Hepatocyte (in vitro differentiated cells): ENCODE data around the gene ACER1. TPM values are rescaled to one million over a fixed set of nuclear protein-coding genes. Genes with fewer than 3 reads are reported as not detected.

ENCODE experiments used
- DNase-seq: peaks from one replicate; pipeline ENCODE4 v3.0.0-alpha.2; 2016; ENCODE audit warnings: low spot score
- H2AFZ ChIP-seq: fragments of 200-600 bp; sonication (generic); 2 replicates; pipeline ENCODE4 v1.6.0; 2016; ENCODE audit warnings: antibody characterized with exemption, mild to moderate bottlenecking
- H3K27ac ChIP-seq: fragments of 200-600 bp; sonication (generic); 2 replicates; pipeline ENCODE4 v1.5.1; 2016; ENCODE audit warnings: mild to moderate bottlenecking
- H3K27me3 ChIP-seq: fragments of 200-600 bp; sonication (generic); 2 replicates; pipeline ENCODE4 v1.6.1; 2016
- H3K36me3 ChIP-seq: fragments of 200-600 bp; sonication (generic); replicated peaks from 2 replicates; pipeline ENCODE4 v1.5.1; 2016; ENCODE audit warnings: low read depth; ENCODE audit not compliant: insufficient read depth
- H3K4me1 ChIP-seq: fragments of 200-600 bp; sonication (generic); 2 replicates; pipeline ENCODE4 v1.5.1; 2016; ENCODE audit warnings: mild to moderate bottlenecking, moderate library complexity; ENCODE audit not compliant: insufficient read depth
- H3K4me2 ChIP-seq: fragments of 200-600 bp; sonication (generic); 2 replicates; pipeline ENCODE4 v1.6.0; 2016
- H3K4me3 ChIP-seq: fragments of 200-600 bp; sonication (generic); 2 replicates; pipeline ENCODE4 v1.5.1; 2016; ENCODE audit warnings: mild to moderate bottlenecking
- H3K79me2 ChIP-seq: fragments of 200-600 bp; sonication (generic); 2 replicates; pipeline ENCODE4 v1.6.0; 2017; ENCODE audit warnings: mild to moderate bottlenecking
- H3K9me2 ChIP-seq: fragments of 200-600 bp; sonication (generic); replicated peaks from 2 replicates; pipeline ENCODE4 v1.6.0; 2017; ENCODE audit warnings: mild to moderate bottlenecking; ENCODE audit not compliant: insufficient read depth
- H3K9me3 ChIP-seq: fragments of 200-600 bp; sonication (generic); 2 replicates; pipeline ENCODE4 v1.5.1; 2016; ENCODE audit warnings: low read depth, mild to moderate bottlenecking
- H4K20me1 ChIP-seq: fragments of 200-600 bp; sonication (generic); 2 replicates; pipeline ENCODE4 v1.6.0; 2016; ENCODE audit warnings: mild to moderate bottlenecking; ENCODE audit not compliant: insufficient read depth, poor library complexity, severe bottlenecking
- CTCF ChIP-seq: fragments of 200-600 bp; sonication (generic); IDR thresholded peaks from 2 replicates; pipeline ENCODE4 v1.5.1; 2016; ENCODE audit warnings: antibody characterized with exemption, mild to moderate bottlenecking; ENCODE audit not compliant: poor library complexity
- EZH2 ChIP-seq: fragments of 200-600 bp; sonication (generic); IDR thresholded peaks from 2 replicates; pipeline ENCODE4 v1.6.1; 2016; ENCODE audit warnings: antibody characterized with exemption, mild to moderate bottlenecking, borderline replicate concordance
- EZH2phosphoT487 ChIP-seq: fragments of 200-600 bp; sonication (generic); IDR thresholded peaks from one replicate; pipeline ENCODE4 v1.6.1; 2018; ENCODE audit warnings: antibody characterized with exemption, mild to moderate bottlenecking, low read depth, moderate library complexity; ENCODE audit not compliant: unreplicated experiment, severe bottlenecking
- WGBS: methylation state at CpG from one replicate; pipeline ENCODE4 v1.1.6; 2016; ENCODE audit warnings: low lambda C conversion rate; ENCODE audit errors: missing lambda C conversion rate; 5-methylcytosine and 5-hydroxymethylcytosine counted together
- polyA plus RNA-seq: library from polyadenylated mRNA; unstranded; fragments of >200 nt; fragmentation: Nextera tagmentation; extraction: Ambion mirVana; gene quantifications from 2 replicates; pipeline ENCODE4 v1.2.1, GENCODE V29; 2016
- total RNA-seq: library from RNA; depleted of rRNA; stranded (reverse); fragments of >200 nt; gene quantifications from 2 replicates; pipeline ENCODE4 v1.2.3, GENCODE V29; 2014

Gene ACER1
- total and polyA plus RNA-seq, 2 experiments from 2014 or later: not detected

DNA sequence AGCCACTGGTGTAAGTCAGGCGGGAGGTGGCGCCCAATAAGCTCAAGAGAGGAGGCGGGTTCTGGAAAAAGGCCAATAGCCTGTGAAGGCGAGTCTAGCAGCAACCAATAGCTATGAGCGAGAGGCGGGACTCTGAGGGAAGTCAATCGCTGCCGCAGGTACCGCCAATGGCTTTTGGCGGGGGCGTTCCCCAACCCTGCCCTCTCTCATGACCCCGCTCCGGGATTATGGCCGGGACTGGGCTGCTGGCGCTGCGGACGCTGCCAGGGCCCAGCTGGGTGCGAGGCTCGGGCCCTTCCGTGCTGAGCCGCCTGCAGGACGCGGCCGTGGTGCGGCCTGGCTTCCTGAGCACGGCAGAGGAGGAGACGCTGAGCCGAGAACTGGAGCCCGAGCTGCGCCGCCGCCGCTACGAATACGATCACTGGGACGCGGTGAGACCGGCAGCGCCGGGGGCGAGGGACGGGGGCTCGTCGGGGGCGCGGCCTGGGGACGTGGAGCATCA lies 39.2 kb upstream of the ACER1 start, which contains the start of gene ALKBH7:
ALKBH7 (plus strand) TSS at position 201 of the 502 bp plus-strand sequence; CDS start at position 228, 27 bp downstream.
- peak within 1 kb of the TSS; percentile 80 for H3K4me2 ChIP-seq
- DNase-seq: peak; percentile 100
- peak within 1 kb of the TSS; percentile 80 for H3K4me3 ChIP-seq
- H3K27ac ChIP-seq: peak within 1 kb of the TSS; percentile 99
- H2AFZ ChIP-seq: peak within 1 kb of the TSS; percentile 72
- no peaks in the 10 kb centered on the region for H3K36me3 ChIP-seq
- H3K9me3 ChIP-seq: no peaks in the 10 kb centered on the region
- WGBS: under 1% methylated on average over 41 of the region's 47 CpGs
- H3K4me1 ChIP-seq: peaks cover 5% of the 10 kb centered on the region
- no peaks in the 10 kb centered on the region for H3K9me2 ChIP-seq
- H4K20me1 ChIP-seq: no peaks in the 10 kb centered on the region
- peaks cover 3% of the 10 kb centered on the region for H3K79me2 ChIP-seq
- TF ChIP-seq EZH2phosphoT487: no peak
- TF ChIP-seq EZH2: no peak
- no peak for TF ChIP-seq CTCF
- H3K27me3 ChIP-seq: no peaks in the 10 kb centered on the region

DNA sequence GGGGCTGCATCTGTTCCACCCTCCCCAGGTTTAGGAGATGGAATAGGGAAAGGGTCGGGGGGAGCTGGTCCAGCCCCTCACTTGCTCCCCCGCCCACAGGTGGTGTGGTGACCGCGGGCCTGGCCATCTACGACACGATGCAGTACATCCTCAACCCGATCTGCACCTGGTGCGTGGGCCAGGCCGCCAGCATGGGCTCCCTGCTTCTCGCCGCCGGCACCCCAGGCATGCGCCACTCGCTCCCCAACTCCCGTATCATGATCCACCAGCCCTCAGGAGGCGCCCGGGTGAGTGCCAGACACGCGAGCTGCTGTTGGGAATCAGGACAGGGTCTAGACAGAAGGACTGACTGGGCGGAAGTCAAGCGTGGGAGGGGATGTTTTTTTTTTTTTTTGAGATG lies 30.9 kb upstream of the ACER1 start:
- Histone ChIP-seq H3K4me2 (no peak overlapping the region), H3K4me1 (peaks cover 6% of the 10 kb centered on the region), H2AFZ (no peak overlapping the region), H3K27me3 (no peaks in the 10 kb centered on the region), H3K27ac (no peak overlapping the region), H4K20me1 (no peaks in the 10 kb centered on the region), H3K9me3 (no peaks in the 10 kb centered on the region), H3K9me2 (no peaks in the 10 kb centered on the region), H3K79me2 (peaks cover 13% of the 10 kb centered on the region), H3K36me3 (no peaks in the 10 kb centered on the region), H3K4me3 (no peak overlapping the region)
- DNase-seq: no peak
- TF ChIP-seq EZH2phosphoT487 (no peak), CTCF (no peak), EZH2 (no peak)
- WGBS: 98% methylated on average over 21 of the region's 21 CpGs

DNA sequence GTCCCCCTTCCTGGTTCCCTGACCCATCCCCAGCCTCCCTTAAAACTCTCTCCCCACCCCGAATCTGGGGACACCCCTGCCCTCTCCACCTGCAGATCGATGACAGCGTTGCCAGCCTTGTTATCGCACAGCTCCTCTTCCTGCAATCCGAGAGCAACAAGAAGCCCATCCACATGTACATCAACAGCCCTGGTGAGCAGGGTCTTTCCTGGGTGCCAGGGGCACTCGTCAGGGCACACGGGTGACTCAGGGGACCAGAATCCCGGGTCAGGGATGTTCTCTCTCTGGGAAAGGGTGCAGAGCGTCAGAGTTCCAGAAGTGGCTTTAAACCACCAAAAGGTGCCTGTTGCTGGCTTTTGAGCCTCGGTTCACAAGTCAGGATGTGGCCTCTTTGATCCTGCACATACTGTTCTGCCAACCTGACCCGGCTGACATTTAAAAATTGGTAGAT lies 29.0 kb upstream of the ACER1 start:
- no peaks in the 10 kb centered on the region for H3K9me3 ChIP-seq
- no peaks in the 10 kb centered on the region for H3K27me3 ChIP-seq
- peak overlapping the region; percentile 92 for H3K4me2 ChIP-seq
- no peak for DNase-seq
- H4K20me1 ChIP-seq: no peaks in the 10 kb centered on the region
- H3K9me2 ChIP-seq: no peaks in the 10 kb centered on the region
- H3K79me2 ChIP-seq: peaks cover 13% of the 10 kb centered on the region
- H3K4me1 ChIP-seq: peaks cover 6% of the 10 kb centered on the region
- TF ChIP-seq EZH2 (no peak), CTCF (no peak), EZH2phosphoT487 (no peak)
- WGBS: 49% methylated on average over 11 of the region's 11 CpGs
- H3K27ac ChIP-seq: peak overlapping the region; percentile 60
- peak overlapping the region; percentile 74 for H2AFZ ChIP-seq
- no peaks in the 10 kb centered on the region for H3K36me3 ChIP-seq
- H3K4me3 ChIP-seq: peak overlapping the region; percentile 75
